H9 (cell line): ENCODE measurements around the gene SPATA18. TPM values are rescaled to one million over a fixed set of nuclear protein-coding genes. Genes with fewer than 3 reads are reported as not detected.

Source experiments
- DNase-seq: peaks from one replicate; pipeline ENCODE4 v3.0.0-alpha.2; 2017
- H2AFZ ChIP-seq: one replicate; pipeline ENCODE4 v1.6.1; 2013; ENCODE audit warnings: mild to moderate bottlenecking, low read length, control low read depth, moderate library complexity
- H2AK5ac ChIP-seq: 2 replicates; pipeline ENCODE4 v1.6.1; 2013; ENCODE audit warnings: low read length, control low read depth, mixed read lengths; ENCODE audit not compliant: insufficient read length
- H2BK120ac ChIP-seq: one replicate; pipeline ENCODE4 v1.6.1; 2013; ENCODE audit warnings: low read depth, mild to moderate bottlenecking, low read length, control low read depth, inconsistent platforms; ENCODE audit not compliant: poor library complexity, severe bottlenecking
- H2BK12ac ChIP-seq: 2 replicates; pipeline ENCODE4 v1.6.1; 2013; ENCODE audit warnings: low read length, control low read depth, mixed read lengths, low read depth; ENCODE audit not compliant: insufficient read length
- H2BK15ac ChIP-seq: 2 replicates; pipeline ENCODE4 v1.6.1; 2013; ENCODE audit warnings: low read depth, low read length, control low read depth
- H2BK20ac ChIP-seq: one replicate; pipeline ENCODE4 v1.6.1; 2013; ENCODE audit warnings: low read depth, mild to moderate bottlenecking, low read length, control low read depth, inconsistent platforms; ENCODE audit not compliant: poor library complexity, severe bottlenecking
- H2BK5ac ChIP-seq: 2 replicates; pipeline ENCODE4 v1.6.1; 2013; ENCODE audit warnings: low read length, control low read depth, mixed read lengths; ENCODE audit not compliant: insufficient read length
- H3K14ac ChIP-seq: 2 replicates; pipeline ENCODE4 v1.6.1; 2013; ENCODE audit warnings: low read length, control low read depth; ENCODE audit not compliant: insufficient read depth
- H3K18ac ChIP-seq: 2 replicates; pipeline ENCODE4 v1.6.1; 2013; ENCODE audit warnings: low read depth, mild to moderate bottlenecking, mixed read lengths, low read length, control low read depth; ENCODE audit not compliant: insufficient read length
- H3K23ac ChIP-seq: 2 replicates; pipeline ENCODE4 v1.6.1; 2013; ENCODE audit warnings: low read length, control low read depth, mixed read lengths, low read depth; ENCODE audit not compliant: insufficient read length
- H3K23me2 ChIP-seq: 2 replicates; pipeline ENCODE4 v1.6.1; 2013; ENCODE audit warnings: low read depth, mild to moderate bottlenecking, mixed read lengths, low read length, control low read depth; ENCODE audit not compliant: insufficient read length, poor library complexity, severe bottlenecking
- H3K27ac ChIP-seq: 2 replicates; pipeline ENCODE4 v1.5.1; 2013; ENCODE audit warnings: low read length, control low read depth, mixed read lengths, low read depth; ENCODE audit not compliant: insufficient read length
- H3K27me3 ChIP-seq: 2 replicates; pipeline ENCODE4 v1.6.1; 2013; ENCODE audit warnings: low read length, control low read depth, inconsistent platforms; ENCODE audit not compliant: insufficient read depth
- H3K4ac ChIP-seq: 2 replicates; pipeline ENCODE4 v1.6.1; 2013; ENCODE audit warnings: low read depth, mild to moderate bottlenecking, control low read depth, inconsistent platforms, low read length, moderate library complexity
- H3K4me1 ChIP-seq: 2 replicates; pipeline ENCODE4 v1.6.1; 2013; ENCODE audit warnings: low read length, control low read depth, inconsistent platforms; ENCODE audit not compliant: insufficient read depth
- H3K4me2 ChIP-seq: 2 replicates; pipeline ENCODE4 v1.6.1; 2013; ENCODE audit warnings: low read length, control low read depth, mixed read lengths; ENCODE audit not compliant: insufficient read length, insufficient read depth
- H3K56ac ChIP-seq: 2 replicates; pipeline ENCODE4 v1.6.1; 2013; ENCODE audit warnings: low read depth, mild to moderate bottlenecking, mixed read lengths, low read length, control low read depth; ENCODE audit not compliant: insufficient read length
- H3K79me1 ChIP-seq: 2 replicates; pipeline ENCODE4 v1.6.1; 2013; ENCODE audit warnings: low read depth, mild to moderate bottlenecking, moderate library complexity, low read length, control low read depth, inconsistent platforms; ENCODE audit not compliant: insufficient read depth, poor library complexity, severe bottlenecking
- H3K79me2 ChIP-seq: 2 replicates; pipeline ENCODE4 v1.6.1; 2013; ENCODE audit warnings: low read length, control low read depth, inconsistent platforms; ENCODE audit not compliant: insufficient read depth
- H3K9ac ChIP-seq: 2 replicates; pipeline ENCODE4 v1.6.1; 2013; ENCODE audit warnings: low read length, control low read depth, mixed read lengths; ENCODE audit not compliant: insufficient read length; ENCODE audit errors: extremely low read depth
- H3K9me3 ChIP-seq: one replicate; pipeline ENCODE4 v1.6.1; 2013; ENCODE audit warnings: low read depth, low read length, inconsistent platforms; ENCODE audit not compliant: control insufficient read depth
- H3T11ph ChIP-seq: one replicate; pipeline ENCODE4 v1.6.1; 2013; ENCODE audit warnings: mild to moderate bottlenecking, low read length, control low read depth, inconsistent platforms
- H4K20me1 ChIP-seq: one replicate; pipeline ENCODE4 v1.6.1; 2013; ENCODE audit not compliant: control insufficient read depth, insufficient read length, insufficient read depth
- H4K5ac ChIP-seq: 2 replicates; pipeline ENCODE4 v1.6.1; 2013; ENCODE audit warnings: low read depth, mild to moderate bottlenecking, mixed read lengths, low read length, control low read depth; ENCODE audit not compliant: insufficient read length
- H4K8ac ChIP-seq: replicated peaks from 2 replicates; pipeline ENCODE4 v1.6.1; 2013; ENCODE audit warnings: low read length, control low read depth, mixed read lengths, low read depth; ENCODE audit not compliant: insufficient read length
- H4K91ac ChIP-seq: 2 replicates; pipeline ENCODE4 v1.6.1; 2013; ENCODE audit warnings: low read depth, mild to moderate bottlenecking, moderate library complexity, mixed read lengths, low read length, control low read depth; ENCODE audit not compliant: insufficient read length
- H3K27ac Mint-ChIP-seq, 3 experiments: 2 replicates in 2 of 3; 3 replicates in 1 of 3; pipeline ENCODE4 v1.8.0; 2020 to 2021; ENCODE audit warnings: mixed read lengths in 3 of 3, mild to moderate bottlenecking in 1 of 3, moderate library complexity in 1 of 3
- H3K27me3 Mint-ChIP-seq: 2 replicates; pipeline ENCODE4 v1.8.0; 2021; ENCODE audit warnings: low read depth, mild to moderate bottlenecking, moderate library complexity, mixed read lengths
- H3K36me3 Mint-ChIP-seq, 3 experiments: 2 replicates in 2 of 3; 3 replicates in 1 of 3; pipeline ENCODE4 v1.8.0; 2020 to 2021; ENCODE audit warnings: low read depth in 3 of 3, mixed read lengths in 3 of 3; ENCODE audit not compliant: insufficient read depth in 1 of 3
- H3K4me1 Mint-ChIP-seq, 2 experiments: 2 replicates each; pipeline ENCODE4 v1.8.0; 2020; ENCODE audit warnings: mixed read lengths in 2 of 2
- H3K4me3 Mint-ChIP-seq, 2 experiments: 2 replicates in 1 of 2; 3 replicates in 1 of 2; pipeline ENCODE4 v1.8.0; 2020 to 2021; ENCODE audit warnings: mild to moderate bottlenecking in 2 of 2, mixed read lengths in 2 of 2, moderate library complexity in 1 of 2
- H3K9me3 Mint-ChIP-seq, 2 experiments: 2 replicates in 1 of 2; 3 replicates in 1 of 2; pipeline ENCODE4 v1.8.0; 2020; ENCODE audit warnings: mild to moderate bottlenecking in 2 of 2, mixed read lengths in 2 of 2, moderate library complexity in 1 of 2
- WGBS: extraction: QIAGEN DNeasy Blood & Tissue Kit; methylation state at CpG from one replicate; pipeline ENCODE4 v1.1.7; 2013; ENCODE audit warnings: missing lambda C conversion rate, low lambda C conversion rate, mixed read lengths; ENCODE audit not compliant: insufficient read length; ENCODE audit errors: extremely low coverage; 5-methylcytosine and 5-hydroxymethylcytosine counted together
- total RNA-seq: library from RNA; stranded (reverse); gene quantifications from 2 replicates; pipeline ENCODE4 v1.2.1, GENCODE V29; 2021
- TF ChIP-seq, protein P1 (sequence below): fragments of 200-600 bp; sonication (generic); conservative IDR thresholded peaks from 3 replicates; pipeline ENCODE4 v1.8.0; 2021; ENCODE audit warnings: antibody characterized with exemption, mild to moderate bottlenecking

The SPATA18 gene
- total RNA-seq, 1 experiment from 2014 or later: 3.9 TPM

DNA sequence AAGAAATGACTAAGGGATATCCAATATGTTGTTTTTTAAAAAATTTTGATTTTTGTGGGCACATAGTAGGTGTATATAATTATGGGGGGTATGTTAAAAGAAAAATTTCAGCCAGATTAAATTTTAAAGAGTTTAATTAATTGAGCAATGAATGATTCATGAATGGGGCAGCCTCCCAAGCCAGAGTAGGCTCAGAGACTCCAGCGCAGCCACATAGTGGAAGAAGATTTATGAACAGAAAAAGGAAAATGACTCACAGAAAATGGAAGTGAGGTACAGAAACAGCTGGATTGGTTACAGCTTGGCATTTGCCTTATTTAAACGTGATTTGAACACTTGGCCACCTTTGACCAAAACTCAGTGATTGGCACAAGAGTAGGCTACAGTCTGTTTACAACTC lies 91.7 kb downstream of the SPATA18 start:
- Histone ChIP-seq H2BK120ac (no peak overlapping the region), H2BK15ac (no peak overlapping the region), H3K4me2 (no peak overlapping the region), H3K18ac (no peak overlapping the region), H3K56ac (no peak overlapping the region), H2BK20ac (no peak overlapping the region), H3K14ac (no peak overlapping the region), H4K91ac (no peak overlapping the region), H3K23ac (no peak overlapping the region), H2AK5ac (no peak overlapping the region), H3K79me1 (no peaks in the 10 kb centered on the region), H3K79me2 (no peaks in the 10 kb centered on the region), H3T11ph (no peak overlapping the region), H2AFZ (no peak overlapping the region), H3K4ac (no peak overlapping the region), H3K4me1 (no peaks in the 10 kb centered on the region), H4K20me1 (no peaks in the 10 kb centered on the region), H4K5ac (no peak overlapping the region), H4K8ac (no peak overlapping the region), H3K27me3 (no peaks in the 10 kb centered on the region), H3K23me2 (no peaks in the 10 kb centered on the region), H2BK5ac (no peak overlapping the region), H3K27ac (no peak overlapping the region), H3K9me3 (no peaks in the 10 kb centered on the region), H3K9ac (no peak overlapping the region), H2BK12ac (no peak overlapping the region)
- WGBS: no CpG with 5 or more reads among the region's 2 CpGs
- TF ChIP-seq, protein P1, sequence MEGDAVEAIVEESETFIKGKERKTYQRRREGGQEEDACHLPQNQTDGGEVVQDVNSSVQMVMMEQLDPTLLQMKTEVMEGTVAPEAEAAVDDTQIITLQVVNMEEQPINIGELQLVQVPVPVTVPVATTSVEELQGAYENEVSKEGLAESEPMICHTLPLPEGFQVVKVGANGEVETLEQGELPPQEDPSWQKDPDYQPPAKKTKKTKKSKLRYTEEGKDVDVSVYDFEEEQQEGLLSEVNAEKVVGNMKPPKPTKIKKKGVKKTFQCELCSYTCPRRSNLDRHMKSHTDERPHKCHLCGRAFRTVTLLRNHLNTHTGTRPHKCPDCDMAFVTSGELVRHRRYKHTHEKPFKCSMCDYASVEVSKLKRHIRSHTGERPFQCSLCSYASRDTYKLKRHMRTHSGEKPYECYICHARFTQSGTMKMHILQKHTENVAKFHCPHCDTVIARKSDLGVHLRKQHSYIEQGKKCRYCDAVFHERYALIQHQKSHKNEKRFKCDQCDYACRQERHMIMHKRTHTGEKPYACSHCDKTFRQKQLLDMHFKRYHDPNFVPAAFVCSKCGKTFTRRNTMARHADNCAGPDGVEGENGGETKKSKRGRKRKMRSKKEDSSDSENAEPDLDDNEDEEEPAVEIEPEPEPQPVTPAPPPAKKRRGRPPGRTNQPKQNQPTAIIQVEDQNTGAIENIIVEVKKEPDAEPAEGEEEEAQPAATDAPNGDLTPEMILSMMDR: no peak
- Mint-ChIP-seq H3K27me3 (no peaks in the 10 kb centered on the region), H3K4me1 (peaks cover 2 to 3% of the 10 kb centered on the region in 2 experiments; a peak in 3 of 4 replicates), H3K4me3 (no peak overlapping the region), H3K27ac (no peak overlapping the region), H3K36me3 (no peaks in the 10 kb centered on the region), H3K9me3 (peaks cover 8 to 9% of the 10 kb centered on the region in 2 experiments; a peak in 4 of 5 replicates)
- no peak for DNase-seq
